ENCODE results near the gene ZFAND3.

The ZFAND3 gene

DNA sequence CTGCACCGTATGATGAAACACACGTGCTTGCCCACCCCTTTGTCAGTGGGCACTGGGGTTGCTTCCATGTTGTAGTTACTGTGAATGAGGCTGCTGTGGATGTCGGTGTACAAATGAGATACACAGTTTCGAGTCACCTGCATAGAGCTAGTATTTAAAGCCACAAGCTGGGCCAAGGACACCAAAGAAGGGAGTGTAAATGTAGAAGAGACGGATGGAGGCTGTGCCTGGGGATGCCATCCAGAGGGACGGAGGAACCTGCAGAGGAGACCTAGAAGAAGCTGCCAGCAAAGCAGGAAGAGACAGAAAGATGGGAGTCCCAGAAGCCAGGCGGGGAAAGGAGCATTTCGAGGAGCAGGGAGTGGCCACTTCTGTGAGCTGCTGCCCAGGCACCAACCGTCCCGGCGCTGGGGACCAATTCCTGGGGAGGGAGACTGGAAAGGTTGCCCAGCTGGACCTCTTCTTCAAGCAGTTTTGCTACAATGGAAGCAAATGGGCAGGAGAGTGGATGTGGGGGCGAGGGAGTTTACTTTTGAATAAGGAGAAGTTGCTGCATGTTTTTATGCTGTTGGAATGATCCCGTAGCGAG, 339.3 kb downstream of the ZFAND3 start:
- no peak for DNase-seq

DNA sequence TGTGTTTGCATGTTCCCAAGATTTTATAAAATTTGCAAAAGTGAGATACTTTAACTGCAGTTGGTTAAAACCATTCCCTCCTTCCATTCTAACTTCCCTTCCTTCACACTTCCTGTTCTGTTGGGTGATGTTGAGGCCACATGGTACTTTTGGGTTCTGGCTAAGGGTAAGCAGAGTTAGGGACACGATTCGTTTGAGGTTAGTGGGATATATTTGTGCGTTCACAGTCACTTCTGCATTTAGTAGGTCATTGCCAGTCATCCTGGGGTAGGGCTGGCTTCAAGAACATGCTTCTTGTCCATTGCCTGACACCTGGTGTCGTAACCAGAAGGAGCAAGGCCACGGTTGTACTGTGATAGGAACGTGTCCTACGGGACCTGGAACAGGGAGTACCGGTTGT, 340.1 kb downstream of the ZFAND3 start:
- DNase-seq, result no peak

DNA sequence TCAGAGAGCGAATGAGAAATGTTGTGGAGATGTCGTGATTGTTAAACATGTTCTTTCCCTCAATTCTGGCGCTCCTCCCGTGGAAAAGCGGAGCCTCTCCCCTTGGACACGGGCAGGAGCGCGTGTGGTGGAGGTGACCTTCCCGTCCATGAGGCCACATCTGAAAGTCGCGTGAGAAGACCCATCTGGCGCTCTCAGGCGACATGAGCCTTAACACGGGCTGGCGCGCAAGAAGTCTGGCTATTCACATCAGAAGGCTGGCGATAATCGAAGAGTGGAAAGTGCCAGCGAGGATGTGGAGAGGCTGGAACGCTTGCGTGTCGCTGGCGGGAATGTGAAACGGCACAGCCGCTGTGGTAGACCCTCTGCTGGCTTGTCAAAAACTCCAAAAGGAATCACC, 341.3 kb downstream of the ZFAND3 start:
- no peak for DNase-seq

DNA sequence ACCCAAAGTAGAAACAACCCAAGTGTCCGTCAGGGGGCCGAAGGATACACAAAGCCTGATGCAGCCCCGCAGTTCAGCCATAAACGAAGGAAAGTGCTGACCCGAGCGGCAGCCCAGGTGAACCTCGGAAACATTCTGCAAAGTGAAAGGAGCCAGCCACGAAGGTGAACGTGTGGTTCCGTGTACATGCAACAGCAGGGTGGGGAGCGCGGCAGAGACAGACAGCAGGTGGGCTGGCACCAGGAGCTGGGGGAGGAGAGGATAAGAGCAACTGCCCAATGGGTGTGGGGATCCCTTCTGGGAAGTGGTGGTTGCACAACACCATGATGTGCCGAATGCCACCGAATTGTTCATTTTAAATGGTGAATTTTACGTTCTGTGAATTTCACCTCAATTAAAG, 341.8 kb downstream of the ZFAND3 start:
- no peak for DNase-seq

DNA sequence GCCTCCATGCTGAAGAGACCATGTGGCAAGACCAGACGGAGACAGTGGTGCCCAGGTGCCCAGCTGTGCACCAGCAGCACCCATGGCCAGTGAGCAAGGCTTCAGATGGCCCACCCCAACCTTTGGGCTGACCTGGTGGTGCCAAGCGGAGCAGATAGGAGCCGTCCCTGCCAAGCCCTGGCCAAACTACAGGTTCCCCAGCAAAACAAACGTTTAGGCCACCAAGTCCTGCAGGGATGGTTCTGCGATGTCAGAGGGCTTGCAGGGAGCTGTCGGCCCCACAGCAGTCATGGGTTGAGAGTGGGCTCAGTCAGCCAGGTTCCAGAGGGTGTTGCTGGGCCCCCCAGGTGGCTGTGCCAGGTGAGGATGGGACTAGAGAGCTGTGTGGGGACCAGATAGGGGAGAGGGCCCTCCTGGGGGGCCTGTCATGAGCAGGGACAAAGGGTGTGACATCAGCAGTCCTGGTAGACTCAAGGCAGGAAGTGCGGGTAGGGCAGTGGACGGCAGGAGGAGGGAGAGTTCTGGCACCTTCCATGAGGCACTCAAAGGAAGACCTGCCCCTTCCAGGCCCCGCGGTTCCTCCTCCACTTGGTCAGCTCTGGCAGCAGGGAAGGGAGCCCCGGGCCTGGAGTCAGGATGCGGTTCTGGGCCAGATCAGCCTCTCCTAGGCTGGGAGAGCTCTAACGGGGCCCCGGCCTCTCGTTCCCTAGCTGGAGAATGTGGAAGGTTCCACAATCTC, 342.4 kb downstream of the ZFAND3 start:
- DNase-seq, result no peak

DNA sequence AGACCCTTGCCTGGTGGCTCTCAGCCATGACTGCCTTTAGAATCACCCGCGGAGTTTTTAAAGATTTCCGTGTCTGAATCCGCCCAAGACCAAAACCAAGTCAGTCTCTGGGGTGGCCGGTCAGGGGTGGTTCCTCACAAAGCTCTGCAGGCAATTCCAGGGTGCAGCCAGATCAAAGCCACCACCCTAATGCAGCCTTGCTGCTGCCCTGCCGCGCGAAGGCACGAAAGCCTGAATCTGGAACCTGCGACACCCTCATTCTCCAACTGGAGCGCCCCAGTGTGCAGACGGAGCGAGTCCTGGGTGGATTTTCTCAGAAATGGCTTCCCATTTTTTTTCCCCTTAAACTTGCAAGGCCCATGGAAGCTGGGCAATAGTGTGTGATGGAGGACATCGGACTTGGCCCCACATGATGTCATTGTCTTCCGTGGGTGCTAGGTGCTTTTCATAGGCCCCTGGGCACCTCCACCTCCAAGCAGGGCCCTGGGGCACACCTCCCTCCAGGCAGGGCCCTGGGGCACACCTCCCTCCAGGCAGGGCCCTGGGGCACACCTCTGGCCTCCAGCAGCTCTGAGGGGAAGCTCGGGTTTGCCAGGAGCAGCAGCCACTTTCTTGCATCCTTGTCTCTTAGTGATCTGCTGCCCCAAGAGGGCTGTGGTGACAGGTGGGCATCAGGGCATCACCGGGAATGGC, 343.1 kb downstream of the ZFAND3 start:
- no peak for DNase-seq

DNA sequence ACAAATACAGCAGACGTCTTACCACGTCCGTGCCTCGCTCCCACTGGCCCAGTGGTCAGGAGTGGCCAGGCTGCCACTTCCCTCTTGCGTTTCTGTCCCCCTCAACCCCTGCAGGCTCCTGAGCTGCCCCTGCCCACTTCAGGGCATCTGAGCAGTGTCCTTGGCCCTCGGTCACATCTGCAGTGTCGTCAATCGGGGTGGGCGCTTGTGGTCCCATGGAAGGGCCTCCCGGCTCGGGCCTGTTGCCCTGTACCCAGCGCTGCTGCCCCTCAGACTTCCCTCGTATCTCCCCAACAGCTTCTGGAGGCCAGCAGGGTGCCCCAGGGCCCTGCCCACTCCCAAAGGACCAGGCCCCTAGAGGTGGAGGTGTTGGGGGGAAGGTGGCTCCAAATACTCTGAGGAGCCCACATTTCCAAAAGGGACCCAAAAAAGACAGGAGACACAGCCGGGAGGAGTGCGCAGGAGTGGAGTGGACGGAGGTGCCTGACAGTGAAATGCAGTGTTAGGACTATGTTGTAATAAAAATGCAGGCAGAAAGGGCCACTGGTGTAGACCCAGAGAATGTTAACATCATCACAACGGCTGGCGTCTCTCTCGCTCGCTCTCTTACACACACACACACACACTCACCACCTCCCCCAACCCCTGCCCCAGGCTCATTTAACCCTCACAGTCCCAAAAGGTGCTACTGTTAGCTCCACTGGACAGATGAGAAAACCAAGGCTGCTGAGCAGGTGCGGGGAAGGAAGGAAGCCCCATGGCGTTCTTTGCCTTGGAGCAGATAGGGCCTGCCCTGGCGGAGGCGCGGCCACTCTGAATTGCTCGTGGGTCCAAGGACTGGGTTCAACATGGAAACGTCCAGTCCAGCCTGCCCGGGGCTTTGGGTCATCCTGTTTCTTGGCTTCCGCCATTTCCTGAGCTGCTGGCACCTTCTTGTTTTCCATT, 343.9 kb downstream of the ZFAND3 start:
- no peak for DNase-seq

DNA sequence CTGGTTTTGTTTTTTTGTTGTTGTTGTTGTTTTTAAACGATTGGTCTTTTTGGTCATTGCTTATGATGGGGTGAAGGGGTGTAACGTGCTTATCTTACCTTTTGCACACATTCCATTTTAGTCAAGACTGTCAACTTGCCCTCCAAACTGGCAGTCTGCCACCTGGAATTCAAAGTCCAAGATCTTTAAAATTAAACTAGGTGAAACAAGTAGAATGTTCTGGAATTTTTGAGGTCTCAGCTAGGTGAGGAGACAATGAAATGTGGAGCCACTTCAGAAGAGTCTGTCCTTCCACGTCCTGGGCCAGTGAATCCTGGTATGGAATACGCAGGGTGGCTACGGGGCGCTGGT, 344.6 kb downstream of the ZFAND3 start:
- no peak for DNase-seq

DNA sequence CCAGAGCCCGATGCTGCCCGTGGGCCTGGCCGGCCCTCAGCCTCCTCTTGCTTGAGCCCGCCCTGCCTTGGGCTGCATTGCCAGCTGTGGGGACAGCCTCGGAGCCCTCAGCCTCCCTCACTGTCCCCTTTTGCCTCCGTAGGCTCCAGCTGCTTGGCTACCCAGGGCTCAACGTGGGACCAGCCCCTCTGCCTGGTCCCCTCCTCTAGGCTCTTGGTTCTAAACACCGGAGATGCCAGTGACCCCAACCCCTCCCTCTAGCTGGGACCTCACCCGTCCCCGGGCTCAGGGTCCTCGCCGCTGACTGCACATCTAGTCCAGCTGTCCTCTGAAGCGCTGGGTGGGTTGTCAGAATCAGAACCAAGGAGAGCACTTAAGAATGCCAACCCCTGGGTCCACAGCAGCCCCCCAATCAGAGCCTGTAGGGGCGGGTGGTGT, 345.2 kb downstream of the ZFAND3 start:
- no peak for DNase-seq

DNA sequence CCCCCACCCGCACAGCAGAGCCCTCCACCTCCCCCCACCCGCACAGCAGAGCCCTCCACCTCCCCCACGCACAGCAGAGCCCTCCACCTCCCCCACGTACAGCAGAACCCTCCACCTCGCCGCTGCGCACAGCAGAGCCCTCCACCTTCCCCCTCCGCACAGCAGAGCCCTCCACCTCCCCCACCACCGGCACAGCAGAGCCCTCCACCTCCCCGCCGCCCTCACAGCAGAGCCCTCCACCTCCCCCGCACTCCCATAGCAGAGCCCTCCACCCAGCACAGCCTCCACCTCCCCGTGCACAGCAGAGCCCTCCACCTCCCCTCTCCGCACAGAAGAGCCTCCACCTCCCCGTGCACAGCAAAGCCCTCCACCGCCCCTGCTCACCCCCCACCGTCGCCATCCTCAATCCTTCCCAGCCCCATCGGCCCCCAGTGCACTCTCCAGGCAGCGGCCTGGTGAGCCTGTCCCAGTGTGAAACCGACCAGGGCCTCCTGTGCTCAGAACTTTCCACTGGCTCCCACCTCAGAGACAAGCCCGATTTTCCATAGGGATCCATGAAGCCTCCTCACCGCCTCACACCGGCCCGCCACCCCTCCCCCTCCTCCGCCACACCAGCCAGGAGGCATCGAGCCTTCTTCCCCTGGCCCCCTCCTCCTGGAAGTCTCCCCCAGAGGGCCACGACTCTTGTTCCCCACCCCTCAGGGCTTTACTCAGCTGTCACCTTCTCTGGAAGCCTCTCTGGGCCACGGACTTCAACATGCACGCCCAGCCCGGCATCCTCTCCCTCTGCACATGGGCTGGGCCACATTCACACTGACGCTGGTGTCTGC, 347.1 kb downstream of the ZFAND3 start:
- DNase-seq, result no peak

DNA sequence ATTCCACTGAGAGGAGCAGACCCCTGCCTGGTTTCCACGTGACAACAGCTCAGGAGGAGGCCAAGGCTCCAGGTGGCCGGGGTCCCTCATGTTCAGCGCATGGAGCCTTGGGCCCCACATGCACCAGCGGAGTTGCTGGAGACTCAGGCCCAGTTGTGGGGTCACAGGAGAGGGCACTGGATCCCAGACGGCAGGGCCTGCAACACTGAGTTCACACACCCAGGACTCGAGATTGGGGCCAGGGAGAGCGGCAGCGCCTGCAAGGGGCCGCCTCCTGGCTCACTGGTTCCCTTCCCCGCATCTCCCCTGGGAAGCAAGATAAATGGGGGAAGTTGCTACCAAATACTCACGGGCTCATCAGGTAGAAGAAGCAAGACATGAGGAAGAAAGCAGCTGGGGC, 348.1 kb downstream of the ZFAND3 start:
- DNase-seq, result no peak

DNA sequence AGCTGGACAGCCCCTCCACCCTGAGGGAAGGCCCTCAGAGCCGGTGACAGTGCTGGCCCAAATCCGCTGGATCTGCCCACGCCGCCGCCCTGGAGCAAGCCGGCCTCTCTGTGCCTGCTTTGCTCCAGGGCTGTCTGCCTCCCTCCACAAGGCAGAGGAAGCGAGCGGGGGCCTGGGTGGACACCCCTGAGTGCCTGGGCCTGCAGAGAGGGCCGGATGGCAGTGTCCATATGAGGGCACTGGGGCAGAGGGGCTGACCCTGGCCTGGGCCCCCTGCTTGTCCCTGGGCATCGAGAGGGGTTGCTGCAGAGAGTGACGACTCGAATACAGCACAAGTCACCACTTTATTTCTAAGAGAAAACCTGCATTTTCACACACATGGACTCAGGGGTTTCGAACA, 348.6 kb downstream of the ZFAND3 start:
- no peak for DNase-seq

DNA sequence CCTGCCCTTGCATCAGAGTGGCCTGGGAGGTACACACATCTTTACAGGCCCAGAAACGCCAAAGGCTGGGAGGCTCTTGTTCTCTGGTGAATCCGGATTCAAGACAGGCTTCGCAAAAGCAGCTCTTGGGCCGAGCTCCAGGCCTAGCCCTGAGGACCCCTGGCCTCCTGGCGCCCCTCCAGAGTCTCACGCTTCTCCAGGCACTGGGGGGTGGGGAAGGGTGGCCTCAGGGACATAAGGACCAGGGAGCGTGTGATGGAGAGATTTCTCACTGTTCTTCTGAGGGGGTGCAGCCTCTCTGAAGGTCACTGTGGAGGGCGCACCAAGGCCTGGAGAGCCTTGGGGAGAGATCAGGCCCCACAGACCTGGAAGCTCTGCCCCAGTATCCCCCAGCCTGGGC, 349.2 kb downstream of the ZFAND3 start:
- DNase-seq, result no peak

DNA sequence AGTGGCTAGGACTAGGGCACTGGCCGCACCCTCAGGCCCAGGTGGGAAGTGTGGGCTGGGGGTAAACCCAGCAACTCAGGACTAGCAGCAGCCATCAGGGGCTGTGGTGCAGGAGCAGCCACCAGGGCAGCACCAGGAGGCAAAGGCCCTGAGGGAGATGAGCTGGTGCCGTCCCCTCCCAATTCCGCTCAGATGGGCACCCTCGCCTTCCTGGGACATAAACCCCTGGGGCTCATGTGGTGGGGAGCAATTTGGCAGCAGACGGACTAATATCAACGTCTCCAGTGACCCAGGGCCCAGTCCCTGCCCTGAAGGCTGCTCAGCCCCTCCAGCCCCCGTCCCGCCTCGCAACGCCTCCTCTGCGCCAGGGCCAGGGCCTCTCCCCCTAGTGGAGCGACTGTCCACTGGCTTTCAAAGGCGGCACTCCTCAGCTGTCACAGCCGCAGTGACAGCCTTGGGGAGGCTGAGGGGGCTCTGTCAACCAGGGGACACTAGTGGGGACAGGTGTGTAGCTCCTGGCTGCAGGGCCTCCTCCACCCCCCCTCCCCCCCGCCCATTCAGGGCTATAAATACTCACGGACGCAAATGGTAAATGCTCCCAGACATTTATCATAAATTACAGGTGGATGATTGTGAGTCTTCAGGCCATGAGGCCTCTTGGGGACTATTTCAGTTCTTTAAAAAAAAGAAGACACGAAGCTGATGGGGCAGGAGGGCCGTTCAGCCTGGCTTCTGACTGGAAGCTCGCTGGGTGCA, 349.9 kb downstream of the ZFAND3 start:
- DNase-seq, result no peak

DNA sequence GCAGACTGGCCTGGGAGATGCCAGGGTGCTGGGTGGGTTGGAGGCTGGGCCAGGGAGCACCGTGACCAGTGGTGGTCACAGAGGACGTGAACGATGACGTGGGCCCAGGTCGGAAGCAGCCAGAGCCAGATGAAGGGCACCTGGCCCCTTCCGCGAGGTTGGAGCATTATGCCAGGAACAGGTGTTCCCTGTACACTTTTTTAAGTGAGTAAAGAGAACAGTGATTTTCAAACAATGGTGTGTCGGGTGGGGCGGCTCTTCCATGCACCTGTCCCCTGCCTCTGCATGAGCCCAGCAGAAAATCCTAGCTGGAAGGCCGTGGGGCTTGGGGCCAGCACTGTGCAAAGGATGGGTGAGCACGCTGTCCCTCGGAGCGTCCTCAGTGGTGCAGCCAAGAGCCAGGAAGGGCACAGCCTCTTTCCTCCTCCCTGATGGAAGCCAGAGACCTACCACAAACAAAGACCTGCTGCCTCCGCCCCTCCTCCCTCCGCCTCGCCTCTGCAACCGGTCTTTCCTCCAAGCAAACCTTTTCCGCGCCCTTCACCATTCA, 350.5 kb downstream of the ZFAND3 start:
- no peak for DNase-seq

DNA sequence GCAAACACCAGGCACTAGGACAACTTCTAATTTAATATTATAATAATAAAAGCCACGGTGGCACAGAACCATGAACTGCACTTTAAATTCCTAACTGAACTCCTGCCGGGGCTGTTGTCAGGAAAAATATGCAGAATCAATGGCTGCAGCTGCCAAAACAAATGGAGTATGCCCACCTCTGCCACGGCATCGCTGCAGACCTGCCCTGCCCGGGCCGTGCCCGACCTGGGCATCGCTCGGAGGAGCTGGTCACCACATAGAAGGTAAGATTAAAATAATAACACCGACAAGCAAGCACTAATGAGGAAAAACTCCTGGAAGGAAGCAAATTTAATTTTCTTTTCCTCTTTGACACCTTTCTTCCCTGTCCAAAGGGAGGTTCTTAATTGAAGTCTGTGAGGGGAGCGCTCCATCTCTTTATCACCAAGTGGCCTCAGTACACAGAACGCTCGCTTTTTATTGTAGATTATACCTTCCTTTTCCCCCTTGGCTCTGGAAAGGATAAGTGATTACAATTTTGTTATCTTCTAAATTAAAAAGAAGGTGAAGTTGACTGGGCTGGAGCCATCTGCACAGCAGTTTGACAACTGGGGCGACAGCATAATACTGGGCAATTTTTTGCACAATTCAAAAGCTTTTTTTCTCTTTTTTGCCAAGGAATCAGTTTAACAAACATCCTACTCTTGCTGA, 351.3 kb downstream of the ZFAND3 start:
- DNase-seq, result no peak

DNA sequence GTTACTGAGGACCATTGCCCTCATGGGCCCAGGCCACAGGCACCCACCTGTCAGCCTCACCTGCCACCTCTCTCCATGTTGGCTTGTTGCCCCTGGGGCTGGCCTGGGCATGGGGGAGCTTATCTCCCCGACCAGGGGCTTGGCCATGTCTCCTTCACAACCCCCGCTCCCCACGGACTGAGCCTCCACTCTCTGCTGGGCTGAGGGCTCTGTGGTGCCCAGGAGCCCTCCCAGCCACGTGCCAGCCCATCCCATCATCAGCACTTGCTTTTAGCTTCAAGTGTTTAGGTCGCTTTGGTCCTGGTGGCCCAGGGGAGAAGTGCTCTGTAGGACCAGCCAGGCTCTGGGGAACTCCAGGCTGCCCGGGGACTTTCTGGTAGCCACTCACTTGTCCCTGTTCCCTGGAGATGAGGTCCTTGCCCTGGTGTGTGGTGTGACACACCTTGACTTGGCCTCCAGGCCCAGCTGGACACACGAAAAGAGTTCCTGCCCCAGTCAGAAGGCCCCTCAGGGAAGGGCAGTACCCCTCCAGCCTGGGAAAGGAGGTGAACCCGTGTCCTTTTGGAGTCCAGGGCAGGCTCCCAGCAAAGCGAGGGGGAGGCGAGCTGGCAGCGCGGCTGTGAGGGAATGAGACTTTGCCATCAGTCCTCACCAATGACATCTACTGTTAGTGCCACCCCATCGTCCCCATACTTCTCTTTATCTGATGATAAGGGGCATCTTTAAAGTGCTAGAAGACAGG, 352.6 kb downstream of the ZFAND3 start:
- DNase-seq, result no peak

DNA sequence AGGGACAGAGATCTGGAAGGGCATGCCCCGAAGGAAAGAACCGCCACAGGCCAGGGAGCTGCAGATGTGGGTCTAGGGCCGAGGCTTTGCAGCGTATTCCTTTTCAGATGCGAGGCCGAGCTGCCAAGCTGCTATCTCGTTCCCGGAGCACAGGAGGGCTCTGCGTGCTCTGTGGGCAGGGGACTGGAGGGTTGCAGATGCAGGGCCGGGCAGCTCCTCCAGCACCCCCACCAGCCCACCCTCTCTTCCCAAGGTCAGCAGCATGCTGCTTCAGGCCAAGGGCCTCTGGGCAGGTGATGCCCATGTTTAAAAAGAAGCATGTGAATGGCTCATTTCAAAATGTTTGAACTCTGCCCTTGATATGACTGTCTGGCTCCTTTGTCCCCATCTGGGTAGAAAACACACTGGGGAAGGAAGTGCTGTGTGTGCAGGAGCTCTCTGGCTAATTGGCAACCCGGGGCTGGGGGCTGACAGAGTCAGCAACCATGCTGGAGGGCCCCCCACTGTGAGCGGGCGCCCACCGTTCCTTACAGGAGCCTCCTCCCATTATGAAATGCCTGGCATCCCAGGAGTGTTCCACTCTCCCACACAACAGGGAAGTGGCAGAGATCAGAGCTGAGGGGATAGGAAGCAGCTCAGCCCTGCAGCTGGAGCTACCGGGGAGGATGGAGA, 353.3 kb downstream of the ZFAND3 start:
- DNase-seq, result no peak

DNA sequence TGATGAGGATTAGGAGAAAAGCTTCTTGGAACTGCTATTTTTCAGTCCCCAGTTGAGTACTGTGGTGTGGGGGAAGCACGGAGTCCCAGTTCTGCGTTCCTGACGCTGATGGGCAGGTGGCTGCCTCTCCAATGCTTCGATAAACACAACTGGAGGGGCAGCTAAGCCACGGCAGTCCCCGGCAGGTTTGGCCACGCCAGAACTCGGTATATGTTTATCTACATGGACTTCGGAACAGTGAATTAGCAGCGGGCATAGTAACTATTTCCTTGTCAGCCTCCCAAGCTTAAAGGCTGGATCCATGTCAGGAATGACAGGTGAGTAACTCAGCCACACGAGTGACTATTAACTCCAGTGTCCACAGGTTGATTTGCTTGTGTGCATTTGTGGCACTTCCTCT, 354.4 kb downstream of the ZFAND3 start:
- no peak for DNase-seq
